Hepatocyte (in vitro differentiated cells): ENCODE measurements around the gene TAB3.

ENCODE experiments used
- EZH2 ChIP-seq: fragments of 200-600 bp; sonication (generic); IDR thresholded peaks from 2 replicates; pipeline ENCODE4 v1.6.1; 2016; ENCODE audit warnings: antibody characterized with exemption, mild to moderate bottlenecking, borderline replicate concordance
- EZH2phosphoT487 ChIP-seq: fragments of 200-600 bp; sonication (generic); IDR thresholded peaks from one replicate; pipeline ENCODE4 v1.6.1; 2018; ENCODE audit warnings: antibody characterized with exemption, mild to moderate bottlenecking, low read depth, moderate library complexity; ENCODE audit not compliant: unreplicated experiment, severe bottlenecking
- TF ChIP-seq, protein P1 (sequence below): fragments of 200-600 bp; sonication (generic); IDR thresholded peaks from 2 replicates; pipeline ENCODE4 v1.5.1; 2016; ENCODE audit warnings: antibody characterized with exemption, mild to moderate bottlenecking; ENCODE audit not compliant: poor library complexity

DNA sequence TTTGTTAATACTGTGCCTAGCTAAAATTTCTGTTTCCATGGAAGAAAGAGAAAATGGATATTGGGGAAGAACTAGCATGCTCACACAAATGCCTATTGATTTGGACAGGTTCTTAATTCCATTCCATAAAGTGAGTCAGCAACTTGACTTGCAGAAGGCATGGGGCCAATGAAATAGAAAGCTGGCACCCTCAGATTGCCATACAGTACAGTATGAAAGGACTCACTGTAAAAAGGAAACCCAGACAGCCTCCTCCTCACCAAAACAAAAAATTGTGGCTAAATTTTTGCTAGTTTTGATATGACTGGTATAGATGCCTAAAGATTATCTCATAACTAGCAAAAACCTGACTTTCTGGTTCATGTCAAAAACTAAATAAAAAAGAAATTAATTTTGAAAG, 11.2 kb upstream of the TAB3 start:
- TF ChIP-seq, protein P1, sequence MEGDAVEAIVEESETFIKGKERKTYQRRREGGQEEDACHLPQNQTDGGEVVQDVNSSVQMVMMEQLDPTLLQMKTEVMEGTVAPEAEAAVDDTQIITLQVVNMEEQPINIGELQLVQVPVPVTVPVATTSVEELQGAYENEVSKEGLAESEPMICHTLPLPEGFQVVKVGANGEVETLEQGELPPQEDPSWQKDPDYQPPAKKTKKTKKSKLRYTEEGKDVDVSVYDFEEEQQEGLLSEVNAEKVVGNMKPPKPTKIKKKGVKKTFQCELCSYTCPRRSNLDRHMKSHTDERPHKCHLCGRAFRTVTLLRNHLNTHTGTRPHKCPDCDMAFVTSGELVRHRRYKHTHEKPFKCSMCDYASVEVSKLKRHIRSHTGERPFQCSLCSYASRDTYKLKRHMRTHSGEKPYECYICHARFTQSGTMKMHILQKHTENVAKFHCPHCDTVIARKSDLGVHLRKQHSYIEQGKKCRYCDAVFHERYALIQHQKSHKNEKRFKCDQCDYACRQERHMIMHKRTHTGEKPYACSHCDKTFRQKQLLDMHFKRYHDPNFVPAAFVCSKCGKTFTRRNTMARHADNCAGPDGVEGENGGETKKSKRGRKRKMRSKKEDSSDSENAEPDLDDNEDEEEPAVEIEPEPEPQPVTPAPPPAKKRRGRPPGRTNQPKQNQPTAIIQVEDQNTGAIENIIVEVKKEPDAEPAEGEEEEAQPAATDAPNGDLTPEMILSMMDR = no peak
- no peak for TF ChIP-seq EZH2
- no peak for TF ChIP-seq EZH2phosphoT487
